Endothelial cell of umbilical vein (primary cell): Measurements from ENCODE around the gene MTF1. TPM values are rescaled to one million over a fixed set of nuclear protein-coding genes. Genes with fewer than 3 reads are reported as not detected.

Experiments used
- BruUV-seq: library from RNA; stranded (reverse); fragments of 400-500 nt; replicated peaks from 2 replicates; lab custom pipeline; 2021; lab: Mats Ljungman, UMichigan
- CTCF ChIA-PET: fragments of 300-600, 350-600 bp; sonication (Branson Sonifier 250); formaldehyde crosslinking; loops from one replicate; lab custom pipeline; 2021; ENCODE audit warnings: antibody characterized with exemption, inconsistent platforms; lab: Charles Lee
- POLR2A ChIA-PET: fragments of 300-600, 350-600 bp; sonication (Branson Sonifier 250); formaldehyde crosslinking; loops from one replicate; lab custom pipeline; 2021; ENCODE audit warnings: antibody characterized with exemption, inconsistent platforms; lab: Charles Lee
- DNase-seq: peaks from one replicate; pipeline ENCODE4 v3.0.0-alpha.2; 2011; ENCODE audit warnings: low read depth, low spot score
- FAIRE-seq: peaks from 2 replicates; lab custom pipeline; 2011; peaks lifted over from hg19 to GRCh38; lab: Jason Lieb, UNC
- H2AFZ ChIP-seq: 2 replicates; pipeline ENCODE4 v1.6.0; 2012; ENCODE audit warnings: low read depth, low read length, control low read depth, inconsistent platforms
- H3K27ac ChIP-seq: 2 replicates; pipeline ENCODE4 v1.5.1; 2011; ENCODE audit warnings: low read depth, mild to moderate bottlenecking, control low read depth, low read length, moderate library complexity; ENCODE audit not compliant: insufficient read depth
- H3K27me3 ChIP-seq, 2 experiments: 2 replicates each; pipeline versions ENCODE4 v1.6.0 to v1.6.1; 2011; ENCODE audit warnings: low read length in 2 of 2, mixed read lengths in 1 of 2; ENCODE audit not compliant: control insufficient read depth in 2 of 2, insufficient read depth in 2 of 2
- H3K36me3 ChIP-seq, 2 experiments: 2 replicates in 1 of 2; 3 replicates in 1 of 2; pipeline ENCODE4 v1.5.1; 2011; ENCODE audit warnings: low read length in 2 of 2, mild to moderate bottlenecking in 1 of 2, moderate library complexity in 1 of 2; ENCODE audit not compliant: control insufficient read depth in 2 of 2, insufficient read depth in 2 of 2; ENCODE audit errors: extremely low read depth in 1 of 2
- H3K4me1 ChIP-seq: 3 replicates; pipeline ENCODE4 v1.5.1; 2011; ENCODE audit warnings: mild to moderate bottlenecking, low read length; ENCODE audit not compliant: control insufficient read depth, insufficient read depth; ENCODE audit errors: extremely low read depth
- H3K4me2 ChIP-seq: 2 replicates; pipeline ENCODE4 v1.6.1; 2011; ENCODE audit warnings: low read length, control low read depth, mixed read lengths; ENCODE audit not compliant: insufficient read depth
- H3K4me3 ChIP-seq, 3 experiments: fragments of 200-600 bp in 1 of 3; sonication (generic), shearing (Covaris generic) in 1 of 3; replicated peaks in 1 of 3; 2 replicates each; pipeline ENCODE4 v1.5.1; 2011 to 2016; ENCODE audit warnings: control low read depth in 3 of 3, low read length in 3 of 3, mild to moderate bottlenecking in 2 of 3, inconsistent platforms in 1 of 3, low read depth in 1 of 3, moderate library complexity in 1 of 3; ENCODE audit not compliant: insufficient read depth in 1 of 3
- H3K79me2 ChIP-seq: 2 replicates; pipeline ENCODE4 v1.6.0; 2012; ENCODE audit warnings: low read length, inconsistent platforms; ENCODE audit not compliant: control insufficient read depth, insufficient read depth
- H3K9ac ChIP-seq: replicated peaks from 2 replicates; pipeline ENCODE3; 2011; ENCODE audit warnings: low read length, control low read depth; ENCODE audit not compliant: insufficient read depth; ENCODE audit errors: extremely low read depth
- H3K9me1 ChIP-seq: replicated peaks from 3 replicates; pipeline ENCODE4 v1.6.0; 2011; ENCODE audit warnings: mild to moderate bottlenecking, low read length; ENCODE audit not compliant: control insufficient read depth, insufficient read depth; ENCODE audit errors: extremely low read depth
- H3K9me3 ChIP-seq: replicated peaks from 2 replicates; pipeline ENCODE4 v1.5.1; 2012; ENCODE audit warnings: low read length, inconsistent platforms; ENCODE audit not compliant: control insufficient read depth, insufficient read depth
- H4K20me1 ChIP-seq: replicated peaks from 2 replicates; pipeline ENCODE3; 2011; ENCODE audit warnings: mild to moderate bottlenecking, low read length; ENCODE audit not compliant: control insufficient read depth, insufficient read depth; ENCODE audit errors: extremely low read depth
- EZH2 ChIP-seq: IDR thresholded peaks from 2 replicates; pipeline ENCODE4 v1.6.1; 2012; ENCODE audit warnings: borderline replicate concordance, low read depth, mild to moderate bottlenecking, moderate library complexity, low read length, inconsistent platforms; ENCODE audit not compliant: severe bottlenecking
- FOS ChIP-seq: IDR thresholded peaks from 2 replicates; pipeline ENCODE4 v1.6.1; 2011; ENCODE audit warnings: mild to moderate bottlenecking, low read length, moderate library complexity, borderline replicate concordance; ENCODE audit not compliant: insufficient read depth
- GATA2 ChIP-seq: IDR thresholded peaks from 2 replicates; pipeline ENCODE4 v1.7.0; 2011; ENCODE audit warnings: low read depth, mild to moderate bottlenecking, moderate library complexity, mixed read lengths, low read length; ENCODE audit not compliant: insufficient read length, insufficient read depth
- MYC ChIP-seq: IDR thresholded peaks from one replicate; pipeline ENCODE4 v1.6.1; 2011; ENCODE audit warnings: mild to moderate bottlenecking, low read depth, low read length
- dilution Hi-C: fragments of 300-500 bp; cut with MboI; formaldehyde crosslinking; loops from one replicate; pipeline ENCODE4 v1.15.0; 2019; ENCODE audit warnings: low sequenced_read_pairs; ENCODE audit not compliant: extremely low pct_ligation_motif_present
- intact Hi-C: fragments of 100-400 bp; cut with micrococcal nuclease; formaldehyde crosslinking; loops from one replicate; pipeline ENCODE4 v1.10.0; 2022
- polyA plus RNA-seq, 4 experiments: library from polyadenylated mRNA; depleted of rRNA in 3 of 4; stranded (reverse) in 3 of 4; unstranded in 1 of 4; fragments of >200 nt; gene quantifications; 2 replicates each; pipeline versions ENCODE4 v1.2.1 to v1.2.3, GENCODE V29; 2011 to 2012; ENCODE audit warnings: missing spikeins in 1 of 4
- total RNA-seq: library from RNA; stranded (reverse); gene quantifications from 2 replicates; pipeline ENCODE4 v1.2.3, GENCODE V29; 2021
- TF ChIP-seq, protein P1 (sequence below): IDR thresholded peaks from 2 replicates; pipeline ENCODE4 v1.6.1; 2011; ENCODE audit not compliant: insufficient read depth, insufficient read length
- TF ChIP-seq, protein P2 (sequence below), 2 donors: IDR thresholded peaks; 1 replicate in 1 of 2; 2 replicates in 1 of 2; pipeline ENCODE4 v1.5.1; 2011; ENCODE audit warnings: low read length in 2 of 2, mild to moderate bottlenecking in 2 of 2, moderate library complexity in 2 of 2, control low read depth in 1 of 2, inconsistent platforms in 1 of 2, low read depth in 1 of 2; ENCODE audit not compliant: insufficient read depth in 1 of 2; ENCODE audit errors: extremely low read depth in 1 of 2

The MTF1 gene
- total and polyA plus RNA-seq, 2 donors (not counting 3 experiments of a cell fraction or from before 2014, with no cell fraction given): 4.9 to 18.5 TPM

DNA sequence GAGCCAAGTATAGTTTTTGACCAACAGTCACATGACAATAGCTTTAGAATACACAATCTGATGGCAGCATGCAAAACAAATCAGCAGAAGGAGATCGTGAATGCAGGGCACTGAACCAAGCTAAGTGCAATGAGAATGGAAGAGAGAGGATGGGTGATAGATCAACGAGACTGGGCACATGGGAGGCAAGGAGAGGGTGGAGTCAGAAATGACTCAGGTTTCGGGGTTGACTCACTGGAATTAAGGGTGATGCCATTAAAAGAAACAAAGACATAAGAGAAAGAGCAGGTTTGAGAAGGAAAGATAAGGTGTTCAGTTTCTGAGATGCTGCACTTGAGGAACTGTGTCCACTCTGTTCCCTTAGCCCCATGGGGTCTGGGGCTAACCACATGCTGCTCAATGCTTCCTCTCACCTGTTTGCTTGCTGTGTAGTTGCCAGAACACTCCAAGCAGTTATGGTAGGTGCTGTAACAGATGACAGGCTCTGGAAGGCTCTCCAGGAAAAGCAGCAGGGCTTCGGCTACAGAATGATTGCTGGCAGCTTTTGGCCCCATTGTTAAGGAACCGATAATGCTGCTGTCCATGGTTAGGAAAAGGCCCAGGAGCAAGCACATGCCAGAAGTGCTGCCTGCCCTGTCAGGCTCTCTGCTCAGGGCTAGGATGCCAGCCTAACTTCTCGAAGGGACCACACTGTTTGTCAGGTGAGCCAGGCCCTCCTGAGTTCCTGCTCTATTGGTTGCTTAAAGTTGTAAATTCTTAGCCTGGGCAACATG is 6.1 kb upstream of the MTF1 start:
- Histone ChIP-seq H3K9me1 (no peaks in the 10 kb centered on the region), H3K9ac (no peak overlapping the region), H4K20me1 (no peaks in the 10 kb centered on the region), H3K4me2 (no peak overlapping the region), H3K27ac (no peak overlapping the region), H2AFZ (no peak overlapping the region), H3K4me3 (no peak overlapping the region), H3K27me3 (no peaks in the 10 kb centered on the region), H3K4me1 (no peaks in the 10 kb centered on the region), H3K79me2 (no peaks in the 10 kb centered on the region), H3K9me3 (no peaks in the 10 kb centered on the region), H3K36me3 (peaks cover 0 to 9% of the 10 kb centered on the region in 2 experiments)
- dilution Hi-C loops: no loop called here
- BruUV-seq: no TSS peak
- intact Hi-C loops: loop anchor here (10.0 kb wide), 1 partner anchor 391 kb away; the partner anchor contains the start of gene ZC3H12A
- TF ChIP-seq FOS: peak; percentile 11
- TF ChIP-seq EZH2: no peak
- TF ChIP-seq, protein P1, sequence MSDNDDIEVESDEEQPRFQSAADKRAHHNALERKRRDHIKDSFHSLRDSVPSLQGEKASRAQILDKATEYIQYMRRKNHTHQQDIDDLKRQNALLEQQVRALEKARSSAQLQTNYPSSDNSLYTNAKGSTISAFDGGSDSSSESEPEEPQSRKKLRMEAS: no peak
- TF ChIP-seq GATA2: no peak
- TF ChIP-seq, protein P2, sequence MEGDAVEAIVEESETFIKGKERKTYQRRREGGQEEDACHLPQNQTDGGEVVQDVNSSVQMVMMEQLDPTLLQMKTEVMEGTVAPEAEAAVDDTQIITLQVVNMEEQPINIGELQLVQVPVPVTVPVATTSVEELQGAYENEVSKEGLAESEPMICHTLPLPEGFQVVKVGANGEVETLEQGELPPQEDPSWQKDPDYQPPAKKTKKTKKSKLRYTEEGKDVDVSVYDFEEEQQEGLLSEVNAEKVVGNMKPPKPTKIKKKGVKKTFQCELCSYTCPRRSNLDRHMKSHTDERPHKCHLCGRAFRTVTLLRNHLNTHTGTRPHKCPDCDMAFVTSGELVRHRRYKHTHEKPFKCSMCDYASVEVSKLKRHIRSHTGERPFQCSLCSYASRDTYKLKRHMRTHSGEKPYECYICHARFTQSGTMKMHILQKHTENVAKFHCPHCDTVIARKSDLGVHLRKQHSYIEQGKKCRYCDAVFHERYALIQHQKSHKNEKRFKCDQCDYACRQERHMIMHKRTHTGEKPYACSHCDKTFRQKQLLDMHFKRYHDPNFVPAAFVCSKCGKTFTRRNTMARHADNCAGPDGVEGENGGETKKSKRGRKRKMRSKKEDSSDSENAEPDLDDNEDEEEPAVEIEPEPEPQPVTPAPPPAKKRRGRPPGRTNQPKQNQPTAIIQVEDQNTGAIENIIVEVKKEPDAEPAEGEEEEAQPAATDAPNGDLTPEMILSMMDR (IDR thresholded peaks at IDR 0.05; ENCODE audit: extremely low read depth in 1 of 2, insufficient read depth in 1 of 2, low read depth in 1 of 2, low read length in 2 of 2): no peak
- no peak for TF ChIP-seq MYC
- DNase-seq (no peak), FAIRE-seq (peak; percentile 46)
- POLR2A ChIA-PET: no interaction called here
- CTCF ChIA-PET: no interaction called here
